KOPT-K1 (cell line): ENCODE measurements around the gene PPIL4.
"Not testable (repeated sequence)": the region's sequence is repeated elsewhere in the genome, so short reads cannot be mapped to it uniquely, and the experiment has no call there.

Experiments
- H3K27ac ChIP-seq: fragments of 200-600 bp; sonication (generic); 2 replicates; pipeline ENCODE4 v1.5.1; 2016; ENCODE audit warnings: antibody characterized with exemption, mild to moderate bottlenecking, low read depth, low read length; ENCODE audit not compliant: poor library complexity, severe bottlenecking
- H3K36me3 ChIP-seq: fragments of 200-600 bp; sonication (generic); 2 replicates; pipeline ENCODE4 v1.5.1; 2017; ENCODE audit warnings: antibody characterized with exemption, mild to moderate bottlenecking, low read length, moderate library complexity; ENCODE audit not compliant: insufficient read depth
- H3K9me3 ChIP-seq: fragments of 200-600 bp; sonication (generic); 2 replicates; pipeline ENCODE4 v1.5.1; 2017; ENCODE audit warnings: antibody characterized with exemption, low read length, mild to moderate bottlenecking; ENCODE audit not compliant: insufficient read depth, poor library complexity, severe bottlenecking

Gene PPIL4

GRCh38 chr6:149461670-149462069, 84.2 kb downstream of the PPIL4 start:
- no peaks in the 10 kb centered on the region for H3K36me3 ChIP-seq

GRCh38 chr6:149460249-149460648, 85.6 kb downstream of the PPIL4 start:
- not testable (repeated sequence) for H3K9me3 ChIP-seq, H3K27ac ChIP-seq, H3K36me3 ChIP-seq

More at GRCh38 chr6:149461670-149462069, 84.2 kb downstream of the PPIL4 start:
- Histone ChIP-seq H3K27ac (no peak overlapping the region), H3K9me3 (no peaks in the 10 kb centered on the region)

- no peaks in the 10 kb centered on the region for H3K9me3 ChIP-seq
- no peaks in the 10 kb centered on the region for H3K36me3 ChIP-seq
- no peak overlapping the region for H3K27ac ChIP-seq
These were observed 86.1 kb downstream of the PPIL4 start for GRCh38 chr6:149459761-149460160.

- Histone ChIP-seq H3K36me3 (no peaks in the 10 kb centered on the region), H3K9me3 (no peaks in the 10 kb centered on the region), H3K27ac (no peak overlapping the region)
These were observed 87.0 kb downstream of the PPIL4 start for GRCh38 chr6:149458806-149459205.

GRCh38 chr6:149458196-149458595, 87.6 kb downstream of the PPIL4 start:
- H3K9me3 ChIP-seq = no peaks in the 10 kb centered on the region
- no peaks in the 10 kb centered on the region for H3K36me3 ChIP-seq
- no peak overlapping the region for H3K27ac ChIP-seq

GRCh38 chr6:149457316-149457884, 88.4 kb downstream of the PPIL4 start:
- Histone ChIP-seq H3K27ac (no peak overlapping the region), H3K36me3 (no peaks in the 10 kb centered on the region), H3K9me3 (no peaks in the 10 kb centered on the region)

GRCh38 chr6:149456311-149457021, 89.4 kb downstream of the PPIL4 start:
- no peaks in the 10 kb centered on the region for H3K9me3 ChIP-seq
- H3K36me3 ChIP-seq = no peaks in the 10 kb centered on the region
- H3K27ac ChIP-seq = no peak overlapping the region

GRCh38 chr6:149455031-149455732, 90.7 kb downstream of the PPIL4 start:
- Histone ChIP-seq H3K9me3 (no peaks in the 10 kb centered on the region), H3K36me3 (no peaks in the 10 kb centered on the region), H3K27ac (no peak overlapping the region)
